ENCODE data around the gene F5. TPM values are rescaled to one million over a fixed set of nuclear protein-coding genes. Genes with fewer than 3 reads are reported as not detected.

F5 gene
- total and polyA plus RNA-seq, 9 of the 15 experiments (the other 6 are each of a cell fraction or from before 2014, with no cell fraction given) = 0.03 to 0.13 TPM; not detected in 7

DNA sequence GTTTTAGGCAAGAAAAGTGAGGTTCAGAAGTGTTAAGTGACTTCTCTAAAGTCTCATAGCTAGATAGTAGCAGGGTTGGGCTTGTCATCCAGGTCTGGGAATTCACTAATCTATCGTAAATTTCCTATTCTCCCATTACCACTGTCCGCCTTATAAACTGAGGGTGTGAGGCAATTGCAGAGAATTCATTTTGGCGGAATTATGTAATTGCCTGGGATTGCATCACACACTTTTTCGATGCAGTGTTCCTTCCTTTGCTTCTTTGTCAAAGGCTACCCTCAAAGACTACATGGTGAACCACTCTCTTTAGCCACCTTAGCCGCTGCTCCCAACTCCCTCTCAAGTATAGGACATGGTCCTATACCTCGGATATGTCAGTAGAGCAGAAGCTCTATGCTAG, 24.6 kb upstream of the F5 start:
- no TSS peak for BruUV-seq (replicated peaks)
- Histone ChIP-seq H3K36me3 (ENCODE audit: control insufficient read depth, insufficient read depth, low read length) (no peaks in the 10 kb centered on the region), H3K79me2 (ENCODE audit: control insufficient read depth, insufficient read depth, low read length) (no peaks in the 10 kb centered on the region), H3K4me3 (no peak overlapping the region), H2AFZ (ENCODE audit: low read depth, low read length) (no peak overlapping the region), H3K27me3 (ENCODE audit: control insufficient read depth in 2 of 2, insufficient read depth in 2 of 2, low read length in 2 of 2) (peaks cover 2 to 7% of the 10 kb centered on the region in 2 experiments; a peak in 1 of 5 replicates), H3K9me3 (replicated peaks; ENCODE audit: control insufficient read depth, insufficient read depth, low read depth, low read length) (no peaks in the 10 kb centered on the region), H3K9me1 (ENCODE audit: control insufficient read depth, insufficient read depth, low read length) (no peaks in the 10 kb centered on the region), H4K20me1 (replicated peaks; ENCODE audit: control insufficient read depth, insufficient read depth, low read length) (no peaks in the 10 kb centered on the region), H3K4me1 (replicated peaks in 1 of 2; ENCODE audit: control insufficient read depth in 2 of 2, insufficient read depth in 2 of 2, low read length in 2 of 2) (no peaks in the 10 kb centered on the region), H3K9ac (ENCODE audit: insufficient read depth in 1 of 2, low read depth in 2 of 2, low read length in 2 of 2) (no peak overlapping the region), H3K4me2 (ENCODE audit: insufficient read depth, low read length) (no peak overlapping the region), H3K27ac (ENCODE audit: extremely low read depth, low read depth, low read length) (no peak overlapping the region)
- in situ Hi-C loops (cut with MboI) (no loop called here), intact Hi-C loops (cut with micrococcal nuclease) (no loop called here)
- FAIRE-seq = no peak
- WGBS (ENCODE audit: insufficient coverage, low coverage, missing lambda C conversion rate) = under 1% methylated on average over 6 of the region's 6 CpGs
- POLR2A ChIA-PET = interaction anchor here (1.3 kb wide), 1 partner anchor 9 kb away, joined by 5 read pairs; no protein-coding TSS in a partner anchor
- DNase-seq (ENCODE audit: extremely low read depth in 1 of 4, low spot score in 3 of 4) = no peak
- TF ChIP-seq SMARCE1 (IDR thresholded peaks at IDR 0.05) = no peak
- TF ChIP-seq, protein P1, sequence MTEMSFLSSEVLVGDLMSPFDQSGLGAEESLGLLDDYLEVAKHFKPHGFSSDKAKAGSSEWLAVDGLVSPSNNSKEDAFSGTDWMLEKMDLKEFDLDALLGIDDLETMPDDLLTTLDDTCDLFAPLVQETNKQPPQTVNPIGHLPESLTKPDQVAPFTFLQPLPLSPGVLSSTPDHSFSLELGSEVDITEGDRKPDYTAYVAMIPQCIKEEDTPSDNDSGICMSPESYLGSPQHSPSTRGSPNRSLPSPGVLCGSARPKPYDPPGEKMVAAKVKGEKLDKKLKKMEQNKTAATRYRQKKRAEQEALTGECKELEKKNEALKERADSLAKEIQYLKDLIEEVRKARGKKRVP (CRISPR knock-in tag; IDR thresholded peaks at IDR 0.05) = peak; percentile 86
- no peak for TF ChIP-seq CTBP1 (IDR thresholded peaks at IDR 0.05; ENCODE audit: borderline replicate concordance)
- no peak for TF ChIP-seq ZNF134 (CRISPR knock-in tag; conservative IDR thresholded peaks at IDR 0.05)
- TF ChIP-seq ATF7 (IDR thresholded peaks at IDR 0.05) = peak; percentile 26; the same call in 1 of the 2 replicates
- TF ChIP-seq, protein P2, sequence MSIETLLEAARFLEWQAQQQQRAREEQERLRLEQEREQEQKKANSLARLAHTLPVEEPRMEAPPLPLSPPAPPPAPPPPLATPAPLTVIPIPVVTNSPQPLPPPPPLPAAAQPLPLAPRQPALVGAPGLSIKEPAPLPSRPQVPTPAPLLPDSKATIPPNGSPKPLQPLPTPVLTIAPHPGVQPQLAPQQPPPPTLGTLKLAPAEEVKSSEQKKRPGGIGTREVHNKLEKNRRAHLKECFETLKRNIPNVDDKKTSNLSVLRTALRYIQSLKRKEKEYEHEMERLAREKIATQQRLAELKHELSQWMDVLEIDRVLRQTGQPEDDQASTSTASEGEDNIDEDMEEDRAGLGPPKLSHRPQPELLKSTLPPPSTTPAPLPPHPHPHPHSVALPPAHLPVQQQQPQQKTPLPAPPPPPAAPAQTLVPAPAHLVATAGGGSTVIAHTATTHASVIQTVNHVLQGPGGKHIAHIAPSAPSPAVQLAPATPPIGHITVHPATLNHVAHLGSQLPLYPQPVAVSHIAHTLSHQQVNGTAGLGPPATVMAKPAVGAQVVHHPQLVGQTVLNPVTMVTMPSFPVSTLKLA (conservative IDR thresholded peaks at IDR 0.05) = no peak
- TF ChIP-seq, protein P3, sequence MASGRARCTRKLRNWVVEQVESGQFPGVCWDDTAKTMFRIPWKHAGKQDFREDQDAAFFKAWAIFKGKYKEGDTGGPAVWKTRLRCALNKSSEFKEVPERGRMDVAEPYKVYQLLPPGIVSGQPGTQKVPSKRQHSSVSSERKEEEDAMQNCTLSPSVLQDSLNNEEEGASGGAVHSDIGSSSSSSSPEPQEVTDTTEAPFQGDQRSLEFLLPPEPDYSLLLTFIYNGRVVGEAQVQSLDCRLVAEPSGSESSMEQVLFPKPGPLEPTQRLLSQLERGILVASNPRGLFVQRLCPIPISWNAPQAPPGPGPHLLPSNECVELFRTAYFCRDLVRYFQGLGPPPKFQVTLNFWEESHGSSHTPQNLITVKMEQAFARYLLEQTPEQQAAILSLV (tag; IDR thresholded peaks at IDR 0.05) = peak; percentile 52; the same call in 1 of the 2 replicates
- peak; percentile 74 to 81; a peak in 2 of 4 replicates for TF ChIP-seq TRIM24 (IDR thresholded peaks at IDR 0.05)
- TF ChIP-seq, protein P4, sequence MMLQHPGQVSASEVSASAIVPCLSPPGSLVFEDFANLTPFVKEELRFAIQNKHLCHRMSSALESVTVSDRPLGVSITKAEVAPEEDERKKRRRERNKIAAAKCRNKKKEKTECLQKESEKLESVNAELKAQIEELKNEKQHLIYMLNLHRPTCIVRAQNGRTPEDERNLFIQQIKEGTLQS (IDR thresholded peaks at IDR 0.05) = peak; percentile 70; the same call in 1 of the 2 replicates
- TF ChIP-seq, protein P4 (CRISPR knock-in tag; conservative IDR thresholded peaks at IDR 0.05) = no peak
- TF ChIP-seq SAFB2 (IDR thresholded peaks at IDR 0.05; ENCODE audit: borderline replicate concordance, low read depth, low read length, severe bottlenecking) = no peak
- TF ChIP-seq ETV1 (tag; conservative IDR thresholded peaks at IDR 0.05; ENCODE audit: low read depth) = peak; percentile 72
- peak; percentile 73 for TF ChIP-seq CEBPG (CRISPR knock-in tag; IDR thresholded peaks at IDR 0.05)
- peak; percentile 82 to 93 for TF ChIP-seq CEBPG (tag; conservative IDR thresholded peaks at IDR 0.05 in 1 of 2, IDR thresholded peaks at IDR 0.05 in 1 of 2)
- TF ChIP-seq CEBPB (tag; IDR thresholded peaks at IDR 0.05) = peak; percentile 69
- TF ChIP-seq L3MBTL2 (IDR thresholded peaks at IDR 0.05) = peak; percentile 38; the same call in 1 of the 2 replicates
- CTCF ChIA-PET (ENCODE audit: low intra/inter-chr PET ratio) = no interaction called here
- ATAC-seq = peak; percentile 51
